COR-L47 (cell line): ENCODE results near the gene RDH13.
"Not testable (repeated sequence)": the region's sequence is repeated elsewhere in the genome, so short reads cannot be mapped to it uniquely, and the experiment has no call there.

Experiments
- DNase-seq: peaks from one replicate; lab custom pipeline; 2025; lab: John Stamatoyannopoulos, UW

The RDH13 gene

DNA sequence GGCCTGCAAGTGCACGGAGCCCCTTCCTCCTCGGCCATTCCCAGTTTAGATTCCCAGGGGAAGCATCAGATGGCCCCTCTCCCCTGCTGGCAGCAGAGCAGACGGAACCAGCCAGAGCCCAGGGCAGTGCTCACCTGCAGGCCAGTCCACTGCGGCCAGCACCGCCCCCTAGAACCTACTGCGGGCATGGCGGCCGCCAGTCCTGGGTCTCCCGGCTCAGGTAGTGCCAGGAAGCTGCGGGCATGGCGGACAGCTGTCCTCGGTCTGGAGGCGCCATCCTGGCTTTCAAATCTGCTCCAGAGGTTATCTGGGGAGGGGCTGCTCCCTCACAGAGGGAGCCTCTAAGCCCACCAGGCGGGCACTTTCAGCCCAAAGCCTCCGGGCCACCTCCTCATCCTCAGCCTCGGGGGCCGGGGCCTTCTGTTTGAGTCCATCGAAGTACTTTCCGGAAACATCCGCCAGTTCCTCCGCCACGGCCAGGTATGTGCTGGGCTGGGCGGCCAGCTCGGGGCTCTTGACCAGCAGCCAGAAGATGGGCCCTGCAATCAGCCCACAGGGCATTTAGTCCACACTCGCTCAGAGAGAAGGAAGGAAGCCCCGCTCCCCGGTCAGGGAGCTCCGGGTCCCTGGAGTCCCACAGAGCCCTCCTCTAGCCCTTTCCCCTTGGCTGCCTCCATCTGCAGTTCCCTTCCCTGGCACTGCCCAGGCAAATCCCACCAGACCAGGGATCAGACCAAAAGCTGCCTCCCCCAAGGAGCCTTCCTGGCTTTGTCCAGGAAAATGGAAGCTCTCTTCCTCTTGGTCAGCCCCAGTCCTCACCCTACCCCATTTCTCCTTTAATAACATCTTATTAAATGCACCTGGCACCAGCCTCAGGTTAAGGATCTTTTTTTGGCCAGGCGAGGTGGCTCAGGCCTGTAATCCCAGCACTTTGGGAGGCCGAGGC lies 17.9 kb downstream of the RDH13 start:
- no peak for DNase-seq

DNA sequence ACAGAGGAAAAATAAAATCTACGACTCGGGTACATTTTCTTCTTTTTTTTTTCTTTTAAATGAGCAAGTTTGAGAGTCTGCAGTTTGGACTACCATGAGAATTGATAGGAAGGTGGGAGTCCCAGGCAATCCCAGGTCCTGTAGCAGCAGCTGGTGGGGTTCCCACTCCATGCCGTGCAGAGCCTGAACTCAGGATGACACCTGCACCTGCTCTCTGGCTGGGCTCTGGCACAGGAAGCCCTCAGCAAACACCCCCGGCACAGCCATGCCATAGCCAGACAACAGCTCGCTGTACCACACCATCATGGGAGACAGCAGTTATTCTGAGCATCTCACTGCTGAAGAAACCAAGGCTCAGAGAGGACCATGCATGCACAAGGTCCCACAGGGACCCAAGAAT lies 18.7 kb downstream of the RDH13 start:
- DNase-seq, result no peak

DNA sequence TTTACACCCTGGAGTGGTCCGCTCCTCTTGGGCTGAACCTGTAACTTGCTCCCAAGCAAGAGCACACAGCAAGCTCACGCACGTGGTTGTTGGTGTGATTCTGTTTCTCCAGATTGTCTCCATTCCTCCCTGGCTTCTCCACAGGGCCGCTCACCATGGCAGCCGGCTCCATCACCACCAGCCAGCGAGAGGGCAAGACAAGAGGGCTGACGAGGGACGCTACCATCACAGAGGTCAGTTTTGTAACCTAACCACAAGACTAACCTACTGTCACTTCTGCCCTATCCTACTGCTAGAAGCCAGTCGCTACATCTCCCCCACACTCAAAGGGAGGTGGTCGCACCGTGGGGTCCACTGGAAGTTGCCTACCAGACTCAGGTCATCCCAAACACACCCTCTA lies 20.3 kb downstream of the RDH13 start:
- DNase-seq, result no peak

DNA sequence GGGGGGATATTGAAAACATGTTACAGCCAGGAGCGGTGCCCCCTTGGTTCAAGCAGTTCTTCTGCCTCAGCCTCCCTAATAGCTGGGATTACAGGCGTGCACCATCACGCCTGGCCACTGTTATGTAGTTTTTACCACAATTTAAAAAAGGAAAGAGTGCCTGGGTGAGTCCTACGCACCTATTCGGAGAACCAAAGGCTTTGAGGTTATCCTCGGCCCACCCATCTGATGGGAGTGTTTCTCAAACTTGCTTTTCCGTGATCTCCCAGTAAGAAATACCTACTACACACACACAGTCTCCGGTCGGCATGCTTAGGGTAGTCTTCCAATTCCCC lies 20.6 kb downstream of the RDH13 start:
- no peak for DNase-seq

DNA sequence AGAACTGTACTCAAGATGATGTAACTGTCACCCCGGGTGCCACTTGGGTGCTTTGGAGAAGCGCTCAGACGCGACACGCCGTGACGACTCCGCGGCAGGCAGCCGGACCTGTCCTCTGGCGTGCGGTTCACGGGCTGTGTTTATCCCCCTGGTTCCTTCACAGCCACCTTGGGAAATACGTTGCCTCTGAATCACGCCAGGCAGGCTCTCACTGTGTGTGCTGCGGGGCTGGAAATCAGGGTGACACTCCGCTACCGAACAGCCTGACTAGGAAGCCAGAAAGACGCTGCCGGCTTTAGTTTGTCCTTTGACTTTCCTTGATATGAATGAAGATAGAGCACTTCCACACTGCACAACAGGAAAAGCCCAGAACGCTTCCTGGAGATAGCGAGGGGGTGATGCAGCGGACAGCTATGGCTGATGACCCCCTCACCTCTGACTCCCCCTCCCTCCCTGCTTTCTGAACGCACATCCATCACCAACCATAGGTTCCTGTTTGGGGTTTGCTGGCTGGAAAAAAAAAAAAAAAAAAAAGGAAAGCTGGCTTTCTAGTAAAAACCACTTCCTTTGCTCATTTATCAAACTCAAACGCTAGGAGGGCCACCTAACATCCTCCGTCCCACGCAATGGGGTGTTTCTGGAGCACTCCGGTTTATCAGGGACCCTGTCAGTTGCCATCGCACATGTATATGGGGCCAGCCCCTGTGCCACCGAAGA lies 21.2 kb downstream of the RDH13 start:
- DNase-seq, result no peak

DNA sequence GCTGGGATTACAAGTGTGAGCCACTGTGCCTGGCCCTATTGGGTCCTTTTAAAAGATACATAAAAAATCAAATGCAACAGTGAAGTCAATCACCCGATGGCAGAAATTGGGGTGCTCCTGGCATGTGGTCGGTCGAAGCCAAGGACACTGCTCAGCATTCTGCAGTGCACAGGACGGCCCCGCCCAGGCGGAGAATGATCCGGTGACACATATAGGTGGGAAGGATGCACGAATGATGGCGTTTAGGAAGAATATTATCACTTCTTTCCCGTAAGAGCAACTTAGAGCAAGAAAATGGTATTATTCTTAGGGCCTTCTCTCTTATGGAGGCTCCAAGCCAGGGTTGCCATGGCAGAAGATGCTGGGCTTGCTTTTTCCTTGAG lies 21.7 kb downstream of the RDH13 start:
- DNase-seq, result no peak

DNA sequence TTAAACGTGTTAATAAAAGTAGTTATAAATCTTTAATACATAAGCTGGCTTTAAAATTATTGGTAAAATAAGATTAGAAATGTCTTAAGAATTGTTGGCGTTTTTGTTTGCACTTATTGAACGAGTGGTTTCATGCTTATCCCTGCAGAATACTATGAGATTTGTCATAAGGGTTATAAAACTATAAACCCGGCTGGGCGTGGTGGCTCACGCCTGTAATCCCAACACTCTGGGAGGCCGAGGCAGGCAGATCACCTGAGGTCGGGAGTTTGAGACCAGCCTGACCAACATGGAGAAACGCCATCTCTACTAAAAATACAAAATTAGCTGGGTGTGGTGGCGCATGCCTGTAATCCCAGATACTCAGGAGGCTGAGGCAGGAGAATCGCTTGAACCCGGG lies 22.3 kb downstream of the RDH13 start:
- DNase-seq, result not testable (repeated sequence)

DNA sequence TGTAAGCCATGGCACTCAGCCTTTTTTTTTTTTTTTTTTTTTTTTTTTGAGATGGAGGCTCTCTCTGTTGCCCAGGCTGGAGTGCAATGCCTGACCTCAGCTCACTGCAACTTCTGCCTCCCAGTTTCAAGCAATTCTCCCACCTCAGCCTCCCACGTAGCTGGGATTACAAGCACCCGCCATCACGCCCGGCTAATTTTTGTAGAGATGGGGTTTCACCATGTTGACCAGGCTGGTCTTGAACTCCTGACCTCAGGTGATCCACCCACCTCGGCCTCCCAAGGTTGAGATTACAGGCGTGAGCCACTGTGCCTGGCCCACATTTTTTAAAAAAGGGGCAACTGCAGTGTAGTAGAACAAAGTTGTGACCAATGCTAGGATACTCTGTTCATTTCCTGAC lies 25.3 kb downstream of the RDH13 start:
- DNase-seq, result not testable (repeated sequence)

DNA sequence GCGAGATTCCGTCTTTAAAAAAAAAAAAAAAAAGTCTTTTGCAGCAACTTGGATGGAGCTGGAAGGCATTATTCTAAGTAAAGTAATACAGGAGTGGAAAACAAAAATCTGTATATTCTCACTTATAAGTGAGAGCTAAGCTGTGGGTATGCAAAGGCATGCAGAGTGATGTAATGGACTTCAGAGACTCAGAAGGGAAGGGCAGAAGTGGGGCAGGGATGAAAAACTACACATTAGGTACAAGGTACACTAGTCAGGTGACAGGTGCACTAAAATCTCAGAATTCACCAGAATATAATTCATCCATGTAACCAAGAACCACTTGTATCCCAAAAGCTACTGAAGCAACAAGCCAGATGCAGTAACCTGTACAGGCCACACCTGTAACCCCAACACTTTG lies 26.9 kb downstream of the RDH13 start:
- no peak for DNase-seq

DNA sequence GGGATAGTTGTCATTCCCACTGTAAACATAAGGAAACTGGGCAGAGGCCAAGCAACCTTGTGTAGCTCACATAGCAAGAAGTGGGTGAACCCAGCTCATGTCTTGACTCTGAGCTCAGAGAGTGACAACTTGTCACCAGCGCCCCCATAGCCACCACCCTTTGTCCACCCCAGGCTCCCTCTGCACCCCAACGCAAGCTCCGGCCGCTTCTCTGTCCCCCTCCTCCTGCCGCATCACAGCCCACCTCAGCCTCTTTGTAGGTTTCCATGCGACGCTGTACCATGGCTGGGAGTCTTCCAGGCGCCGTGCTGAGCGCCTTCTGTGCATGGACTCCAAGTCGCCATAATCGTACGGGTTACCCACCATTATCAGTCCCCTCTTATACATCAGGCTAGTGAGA lies 28.2 kb downstream of the RDH13 start:
- no peak for DNase-seq

DNA sequence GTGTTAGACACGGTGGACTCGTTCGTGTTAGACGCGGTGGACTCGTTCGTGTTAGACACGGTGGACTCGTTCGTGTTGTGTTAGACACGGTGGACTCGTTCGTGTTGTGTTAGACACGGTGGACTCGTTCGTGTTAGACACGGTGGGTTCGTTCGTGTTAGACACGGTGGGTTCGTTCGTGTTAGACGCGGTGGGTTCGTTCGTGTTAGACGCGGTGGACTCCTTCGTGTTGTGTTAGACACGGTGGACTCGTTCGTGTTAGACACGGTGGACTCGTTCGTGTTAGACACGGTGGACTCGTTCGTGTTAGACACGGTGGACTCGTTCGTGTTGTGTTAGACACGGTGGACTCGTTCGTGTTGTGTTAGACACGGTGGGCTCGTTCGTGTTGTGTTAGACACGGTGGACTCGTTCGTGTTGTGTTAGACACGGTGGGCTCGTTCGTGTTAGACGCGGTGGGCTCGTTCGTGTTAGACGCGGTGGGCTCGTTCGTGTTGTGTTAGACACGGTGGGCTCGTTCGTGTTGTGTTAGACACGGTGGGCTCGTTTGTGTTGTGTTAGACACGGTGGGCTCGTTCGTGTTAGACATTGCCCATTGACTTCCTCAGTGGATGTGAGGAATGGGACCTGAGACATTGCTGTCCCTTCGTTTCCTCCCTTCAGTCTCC lies 29.8 kb downstream of the RDH13 start:
- DNase-seq, result not testable (repeated sequence)

DNA sequence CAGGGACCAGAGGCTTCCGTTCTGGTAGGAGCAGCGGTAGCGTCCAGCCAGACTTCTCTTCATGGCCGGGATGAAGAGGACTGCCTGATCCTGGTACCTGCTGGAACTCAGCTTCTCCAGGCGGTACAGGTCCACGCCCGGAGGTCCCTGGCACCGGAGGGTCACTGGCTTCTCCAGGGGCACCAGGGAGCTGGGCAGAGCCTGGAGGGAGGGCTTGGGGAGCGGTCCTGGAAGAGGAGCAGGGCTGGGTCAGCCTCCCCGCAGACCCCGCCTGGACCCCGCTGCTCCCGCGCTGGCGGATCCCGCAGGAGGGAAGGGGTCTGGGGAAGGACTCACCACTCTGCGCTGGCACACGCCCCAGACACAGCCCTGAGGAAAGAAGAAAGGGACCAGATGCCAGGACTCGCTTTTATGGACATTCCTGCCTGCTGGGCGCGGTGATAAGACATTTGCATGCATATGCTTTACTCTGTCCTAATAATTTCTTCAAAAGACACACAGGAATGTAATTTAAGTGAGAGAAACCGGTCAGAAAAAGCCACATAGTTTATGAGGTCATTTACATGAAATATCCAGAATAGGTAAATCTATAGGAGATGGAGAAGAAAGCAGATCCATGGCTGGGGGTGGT lies 30.7 kb downstream of the RDH13 start:
- DNase-seq, result no peak

DNA sequence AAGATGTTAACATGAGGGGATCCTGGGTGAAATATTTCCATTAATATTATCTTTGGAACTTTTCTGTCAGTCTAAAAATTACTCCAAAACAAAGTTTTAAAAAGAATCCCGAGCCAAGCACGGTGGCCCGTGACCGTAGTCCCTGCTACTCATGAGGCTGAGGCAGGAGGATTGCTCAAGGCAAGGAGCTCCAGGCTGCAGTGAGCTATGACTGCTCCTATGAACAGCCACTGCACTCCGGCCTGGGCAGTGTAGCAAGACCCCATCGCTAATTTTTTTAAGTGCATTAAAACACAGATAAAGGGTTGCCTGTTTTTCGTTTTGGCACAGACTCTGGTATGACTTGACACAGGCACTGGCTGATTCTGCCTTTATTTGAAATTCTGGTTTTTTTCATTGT lies 31.8 kb downstream of the RDH13 start:
- DNase-seq, result no peak

DNA sequence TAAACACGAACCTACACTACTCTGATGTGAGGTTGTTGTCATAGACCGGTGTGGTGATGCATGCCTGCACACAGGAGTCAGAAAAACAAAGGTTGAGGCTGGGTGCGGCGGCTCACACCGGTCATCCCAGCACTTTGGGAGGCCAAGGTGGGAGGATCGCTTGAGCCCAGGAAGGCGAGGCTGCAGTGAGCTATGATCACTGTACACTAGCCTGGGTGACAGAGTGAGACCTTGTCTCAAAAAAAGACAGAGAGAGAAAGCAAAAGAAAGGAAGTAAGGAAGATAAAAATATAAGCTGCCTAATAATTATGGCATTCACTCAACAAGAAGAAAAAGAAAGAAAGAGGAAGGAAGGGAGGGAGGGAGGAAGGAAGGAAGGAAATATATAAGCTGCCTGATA lies 34.2 kb downstream of the RDH13 start:
- DNase-seq, result no peak

DNA sequence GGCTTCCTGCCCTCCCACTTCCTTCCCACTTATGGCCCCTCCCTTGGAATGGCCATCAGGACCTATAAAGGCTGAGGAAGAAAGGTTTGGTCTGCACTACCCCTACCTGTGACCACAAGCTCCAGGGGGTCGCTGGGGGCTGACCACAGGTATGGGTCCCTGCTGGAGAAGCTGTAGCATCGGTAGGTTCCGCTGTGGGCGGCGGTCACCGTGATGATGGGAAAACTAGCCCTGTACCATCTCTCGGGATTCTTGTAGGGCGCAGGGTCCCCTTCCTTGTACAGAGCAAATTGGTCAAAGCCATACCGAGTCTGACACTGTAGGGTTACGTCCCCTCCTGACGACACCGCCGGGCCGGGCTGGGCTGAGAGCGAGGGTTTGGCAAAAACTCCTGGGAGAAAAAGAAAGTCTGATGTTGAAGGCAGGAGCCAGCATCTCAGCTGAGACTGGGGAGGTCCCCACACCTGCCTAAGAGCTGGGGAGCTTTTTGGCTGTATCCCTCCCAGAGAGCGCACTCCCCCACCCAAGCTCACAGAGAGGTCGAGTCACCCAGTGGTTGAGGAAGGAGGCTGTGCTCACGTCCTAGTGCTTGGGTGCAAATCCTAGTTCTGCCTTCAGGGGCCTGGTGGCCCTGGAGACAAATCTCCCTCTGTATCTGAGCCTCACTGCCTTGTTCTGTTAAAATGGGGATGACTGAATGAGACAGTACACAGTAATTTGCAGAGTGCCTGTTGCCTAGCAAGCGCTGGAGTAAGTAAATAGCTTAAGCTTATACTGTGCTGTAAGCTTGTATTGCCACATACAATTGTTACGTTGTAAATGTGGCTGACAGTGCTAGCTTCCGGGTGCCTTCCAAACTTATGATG lies 35.2 kb downstream of the RDH13 start:
- DNase-seq, result peak; percentile 5

DNA sequence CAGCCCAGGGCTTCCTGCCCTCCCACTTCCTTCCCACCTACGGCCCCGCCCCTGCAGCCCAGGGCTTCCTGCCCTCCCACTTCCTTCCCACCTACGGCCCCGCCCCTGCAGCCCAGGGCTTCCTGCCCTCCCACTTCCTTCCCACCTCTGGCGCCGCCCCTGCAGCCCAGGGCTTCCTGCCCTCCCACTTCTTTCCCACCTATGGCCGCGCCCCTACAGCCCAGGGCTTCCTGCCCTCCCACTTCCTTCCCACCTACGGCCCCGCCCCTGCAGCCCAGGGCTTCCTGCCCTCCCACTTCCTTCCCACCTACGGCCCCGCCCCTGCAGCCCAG lies 35.8 kb downstream of the RDH13 start:
- not testable (repeated sequence) for DNase-seq

DNA sequence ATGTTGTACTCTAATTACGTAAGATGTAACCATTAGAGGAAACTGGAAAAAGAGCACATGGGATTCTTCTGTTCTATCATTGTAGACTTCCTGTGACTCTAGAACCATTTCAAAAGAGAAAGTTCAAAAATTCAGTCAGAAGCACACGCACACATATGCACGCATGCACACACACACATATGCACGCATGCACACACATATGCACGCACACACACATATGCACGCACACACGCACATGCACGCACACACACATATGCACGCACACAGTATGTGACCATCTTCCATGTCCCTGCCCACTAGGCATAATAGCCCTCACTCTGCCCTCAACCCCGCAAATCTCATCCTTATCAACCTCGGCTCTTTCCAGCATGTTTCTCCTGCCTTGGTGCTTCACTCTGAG lies 38.8 kb downstream of the RDH13 start:
- DNase-seq, result no peak

DNA sequence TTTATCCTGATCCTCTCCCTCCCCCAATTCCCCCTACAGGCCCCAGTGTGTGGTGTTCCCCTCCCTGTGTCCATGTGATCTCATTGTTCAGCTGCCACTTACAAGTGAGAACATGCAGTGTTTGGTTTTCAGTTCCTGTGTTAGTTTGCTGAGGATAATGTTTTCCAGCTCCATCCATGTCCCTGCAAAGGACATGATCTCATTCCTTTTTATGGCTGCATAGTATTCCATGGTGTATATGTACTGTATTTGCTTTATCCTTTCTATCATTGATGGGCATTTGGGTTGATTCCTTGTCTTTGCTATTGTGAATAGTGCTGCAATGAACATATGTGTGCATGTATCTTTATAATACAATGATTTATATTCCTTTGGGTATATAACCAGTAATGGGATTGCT lies 42.6 kb downstream of the RDH13 start:
- DNase-seq, result not testable (repeated sequence)

DNA sequence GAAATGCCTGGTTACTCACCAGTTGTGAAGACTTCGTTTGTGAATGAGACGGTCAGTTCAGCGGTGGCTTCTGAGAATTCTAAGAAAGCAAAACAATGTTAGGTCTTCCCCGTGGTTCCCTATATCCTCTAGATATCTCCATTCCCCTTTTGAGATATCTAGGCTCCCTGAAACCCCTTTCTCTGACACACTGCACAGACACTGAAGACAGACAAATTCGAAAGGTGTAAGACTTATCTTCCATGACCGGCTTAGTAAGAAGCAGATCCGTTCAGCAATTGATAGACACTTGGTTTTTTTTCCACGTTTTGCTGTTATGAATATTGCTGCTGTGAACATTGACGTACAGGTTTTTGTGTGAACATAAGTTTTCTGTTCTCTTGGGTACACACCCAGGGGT lies 44.3 kb downstream of the RDH13 start:
- no peak for DNase-seq

DNA sequence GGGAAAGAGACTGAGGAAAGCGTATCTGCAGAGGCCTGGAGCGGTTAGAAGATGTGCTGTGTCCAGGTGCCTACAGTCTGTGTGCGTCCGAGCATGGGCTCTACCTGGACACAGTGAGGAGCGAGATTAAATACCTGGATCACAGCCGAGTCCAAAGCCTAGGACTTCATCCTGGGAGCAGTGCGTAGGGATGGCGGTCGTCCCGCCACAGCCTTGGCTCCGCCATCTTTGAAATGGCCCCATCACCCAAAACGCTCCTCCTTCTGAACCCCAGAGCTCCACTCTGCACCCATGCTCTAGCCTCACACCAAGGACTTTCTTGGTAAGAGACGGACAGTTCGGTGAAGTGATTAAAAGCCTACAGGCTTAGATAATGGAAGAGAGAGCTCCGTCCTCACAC lies 44.7 kb downstream of the RDH13 start:
- no peak for DNase-seq

DNA sequence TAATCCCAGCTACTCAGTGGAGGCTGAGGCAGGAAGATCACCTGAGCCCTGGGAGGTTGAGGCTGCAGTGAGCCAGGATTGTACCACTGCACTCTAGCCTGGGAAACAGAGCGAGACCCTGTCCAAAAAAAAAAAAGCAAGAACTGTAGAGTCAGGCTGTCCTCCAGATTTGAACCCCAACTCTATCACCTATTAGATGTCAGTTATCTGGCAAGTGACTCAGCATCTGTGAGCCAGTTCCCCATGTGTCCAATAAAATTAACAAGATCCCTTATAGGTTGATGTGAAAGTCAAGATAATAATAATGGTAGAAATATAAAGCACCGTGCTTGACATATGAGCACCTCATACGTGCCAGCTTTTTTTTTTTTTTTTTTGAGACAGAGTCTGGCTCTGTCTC lies 46.9 kb downstream of the RDH13 start:
- no peak for DNase-seq

DNA sequence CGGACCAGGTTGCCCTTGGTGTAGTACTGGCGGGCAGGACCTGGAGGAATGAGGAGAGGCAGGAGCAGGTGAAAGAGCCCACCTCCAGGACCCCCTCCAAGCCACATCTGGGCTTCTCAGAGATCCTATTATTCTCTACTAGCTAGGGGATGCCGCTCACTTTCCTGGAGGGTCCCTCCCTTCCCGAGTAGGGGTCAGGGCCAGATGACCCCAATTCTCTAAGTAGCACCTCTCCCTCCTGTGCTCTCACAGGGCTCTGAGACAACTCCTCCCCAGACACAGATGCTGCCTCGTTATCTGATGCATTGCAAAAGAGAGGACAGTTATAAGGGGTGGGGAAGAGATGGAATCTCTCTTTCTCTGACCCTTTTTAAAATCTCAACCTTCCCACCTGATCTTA lies 47.8 kb downstream of the RDH13 start:
- no peak for DNase-seq
